H7 (cell line): Measurements from ENCODE around the gene PDE4DIP. TPM values are rescaled to one million over a fixed set of nuclear protein-coding genes. Genes with fewer than 3 reads are reported as not detected.
"Not testable (repeated sequence)": the region's sequence is repeated elsewhere in the genome, so short reads cannot be mapped to it uniquely, and the experiment has no call there.

Experiments
- DNase-seq: peaks from one replicate; pipeline ENCODE4 v3.0.0; 2012
- H3K27me3 ChIP-seq: 2 replicates; pipeline ENCODE4 v1.6.0; 2011; ENCODE audit warnings: mild to moderate bottlenecking, low read length; ENCODE audit not compliant: control insufficient read depth, insufficient read depth
- H3K36me3 ChIP-seq: replicated peaks from 2 replicates; pipeline ENCODE4 v1.5.1; 2011; ENCODE audit warnings: low read length; ENCODE audit not compliant: control insufficient read depth, insufficient read depth
- H3K4me3 ChIP-seq: 2 replicates; pipeline ENCODE4 v1.5.1; 2011; ENCODE audit warnings: low read depth, mild to moderate bottlenecking, control low read depth, low read length, moderate library complexity; ENCODE audit not compliant: insufficient read depth
- total RNA-seq: library from RNA; depleted of rRNA; stranded (reverse); fragments of >200 nt; shearing (Covaris generic); gene quantifications from 2 replicates; pipeline ENCODE4 v1.2.3, GENCODE V29; 2014

The PDE4DIP gene
- total RNA-seq, 1 experiment from 2014 or later: 17.0 TPM

DNA sequence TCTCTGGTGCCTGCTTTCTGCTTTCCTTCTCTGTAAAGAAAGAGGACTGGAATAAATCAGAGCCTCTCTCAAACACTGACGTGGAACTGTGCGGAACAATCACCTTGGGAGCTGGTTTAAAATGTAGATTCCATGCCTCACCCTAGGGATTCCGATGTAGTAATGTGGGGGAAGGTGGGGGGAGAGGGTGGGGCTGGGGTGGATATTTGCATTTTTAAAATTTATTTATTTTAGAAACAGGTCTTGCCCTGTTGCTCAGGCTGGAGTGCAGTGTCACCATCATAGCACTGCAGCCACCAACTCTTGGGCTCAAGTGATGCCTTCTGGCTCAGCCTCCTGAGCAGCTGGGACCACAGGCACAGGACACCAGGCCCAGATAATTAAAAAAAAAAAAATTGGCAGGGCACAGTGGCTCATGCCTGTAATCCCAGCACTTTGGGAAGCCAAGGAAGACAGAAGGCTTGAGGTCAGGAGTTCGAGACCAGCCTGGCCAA lies 45.9 kb downstream of the PDE4DIP start:
- not testable (repeated sequence) for H3K36me3 ChIP-seq, H3K4me3 ChIP-seq, H3K27me3 ChIP-seq, DNase-seq

DNA sequence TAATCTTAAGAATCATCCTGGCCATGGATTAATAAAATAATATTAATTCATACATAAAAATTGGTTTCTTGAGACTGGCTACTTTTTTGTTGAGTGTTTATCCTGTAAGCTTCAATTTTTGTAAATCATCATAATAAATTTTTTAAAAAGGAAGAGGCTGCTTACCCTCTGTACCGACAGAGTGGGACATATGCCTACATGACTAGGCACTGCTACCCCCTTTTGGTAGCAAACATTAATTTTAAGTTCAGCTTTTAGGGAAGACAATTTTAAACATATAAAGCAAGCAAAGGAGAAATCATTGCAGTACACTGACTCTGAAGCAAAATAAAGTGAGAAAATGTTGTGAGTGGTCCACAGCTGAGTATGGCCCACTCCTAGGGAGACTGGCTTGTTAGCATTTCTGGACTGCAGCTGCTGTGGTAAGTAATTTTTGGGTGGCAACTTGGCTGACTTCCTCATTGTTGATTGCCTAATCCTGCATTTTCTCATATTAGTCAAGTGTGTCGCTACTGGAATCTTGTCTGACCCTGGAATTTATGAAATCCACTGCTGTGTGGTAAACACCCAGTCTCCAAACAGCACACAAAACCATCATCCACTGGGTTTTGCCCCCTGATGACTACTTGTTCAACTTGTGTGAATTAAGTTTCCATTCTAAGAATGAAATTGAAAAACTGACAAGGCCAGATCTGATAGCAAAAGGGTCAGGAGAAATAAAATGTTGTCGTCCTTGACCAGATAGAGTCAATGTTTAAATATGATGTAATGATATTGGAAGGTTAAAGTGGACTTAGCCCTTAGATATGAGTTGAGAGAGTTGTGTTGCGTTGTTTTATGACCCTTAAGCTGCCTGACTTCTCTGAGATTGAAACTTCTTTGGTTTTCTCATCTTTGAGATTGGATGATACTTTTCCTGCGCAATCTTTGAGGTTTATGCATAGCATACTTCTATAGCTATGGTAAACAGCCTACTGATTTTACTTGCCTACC lies 50.4 kb downstream of the PDE4DIP start:
- not testable (repeated sequence) for DNase-seq

DNA sequence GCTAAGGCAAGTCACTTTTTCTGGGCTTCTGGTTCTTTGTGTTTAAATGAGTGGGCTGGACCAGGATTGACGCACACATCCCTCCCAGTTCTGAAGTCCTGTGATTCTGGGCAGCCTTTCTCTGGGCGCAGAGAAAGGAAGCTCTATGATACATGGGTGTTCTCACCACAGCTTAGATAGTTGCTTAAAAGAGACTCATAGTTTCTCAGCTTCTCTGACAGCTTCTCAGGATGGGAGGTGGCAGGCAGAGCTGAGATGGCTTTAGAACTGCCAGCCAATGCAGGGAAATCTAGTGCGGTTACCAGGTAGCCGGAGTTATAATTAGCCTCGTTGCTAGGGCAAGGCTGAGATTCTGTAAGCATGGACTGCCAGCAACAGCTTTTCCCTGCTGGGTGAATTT lies 55.8 kb downstream of the PDE4DIP start:
- DNase-seq, H3K36me3 ChIP-seq, H3K4me3 ChIP-seq, H3K27me3 ChIP-seq: not testable (repeated sequence)

More for the DNA sequence above, 50.4 kb downstream of the PDE4DIP start:
- H3K27me3 ChIP-seq, H3K36me3 ChIP-seq, H3K4me3 ChIP-seq: not testable (repeated sequence)

DNA sequence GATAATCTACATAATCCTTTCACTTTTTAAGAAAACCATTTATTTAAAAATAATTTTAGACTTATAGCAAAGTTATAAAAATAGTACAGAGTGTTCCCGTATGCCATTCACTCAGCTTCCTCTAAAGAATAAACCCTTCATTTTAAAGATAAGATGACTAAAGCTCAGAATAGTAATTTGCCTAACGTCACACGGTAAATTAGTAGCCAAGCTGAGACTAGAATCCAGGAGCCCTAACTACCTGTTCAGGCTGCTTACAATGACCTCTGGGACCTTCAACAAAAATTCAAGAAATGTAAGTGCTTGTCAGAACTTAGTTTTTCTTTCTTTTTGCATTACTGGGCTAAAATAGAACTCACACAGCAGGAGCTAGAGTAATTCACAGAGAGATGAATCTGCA lies 56.5 kb downstream of the PDE4DIP start:
- H3K4me3 ChIP-seq, H3K36me3 ChIP-seq, H3K27me3 ChIP-seq, DNase-seq: not testable (repeated sequence)

DNA sequence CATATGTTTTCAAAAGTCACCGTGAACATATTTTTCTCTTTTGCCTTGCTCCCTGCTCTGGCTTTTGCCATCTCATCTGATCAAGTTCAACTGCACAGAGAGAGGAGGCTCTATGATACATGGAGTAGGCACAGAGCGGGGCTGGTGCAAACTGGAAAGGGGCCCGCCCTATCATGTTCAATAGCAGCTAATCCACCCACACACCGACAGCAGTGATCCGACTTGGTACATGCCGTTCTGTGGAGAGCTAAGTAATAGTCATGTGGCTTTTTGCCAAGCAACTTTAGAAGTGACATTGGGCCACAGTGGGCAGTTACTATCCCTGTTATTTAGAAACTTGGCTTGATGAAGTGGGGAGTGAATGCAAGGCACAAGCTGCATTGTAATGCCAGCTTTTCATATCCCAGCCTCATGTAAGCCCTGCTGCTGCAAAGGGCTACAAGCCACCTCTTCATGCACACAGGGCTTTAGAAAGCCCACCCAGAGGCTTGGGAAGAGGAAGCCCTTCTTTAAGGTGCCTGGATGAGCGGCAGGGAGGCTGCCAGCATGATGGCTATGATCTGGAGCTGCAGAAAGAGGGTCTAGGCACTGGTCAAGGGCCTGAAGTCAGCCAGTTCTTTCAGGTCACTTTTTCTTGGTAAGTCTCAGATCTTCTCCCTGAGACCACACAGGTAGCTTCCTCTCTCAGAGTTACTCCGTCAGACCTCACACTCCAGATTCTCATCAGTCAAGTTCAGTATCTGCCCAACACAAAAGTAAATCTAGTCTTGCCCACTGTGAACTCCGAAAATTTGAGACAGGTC lies 57.1 kb downstream of the PDE4DIP start:
- not testable (repeated sequence) for H3K4me3 ChIP-seq, H3K36me3 ChIP-seq, H3K27me3 ChIP-seq, DNase-seq

DNA sequence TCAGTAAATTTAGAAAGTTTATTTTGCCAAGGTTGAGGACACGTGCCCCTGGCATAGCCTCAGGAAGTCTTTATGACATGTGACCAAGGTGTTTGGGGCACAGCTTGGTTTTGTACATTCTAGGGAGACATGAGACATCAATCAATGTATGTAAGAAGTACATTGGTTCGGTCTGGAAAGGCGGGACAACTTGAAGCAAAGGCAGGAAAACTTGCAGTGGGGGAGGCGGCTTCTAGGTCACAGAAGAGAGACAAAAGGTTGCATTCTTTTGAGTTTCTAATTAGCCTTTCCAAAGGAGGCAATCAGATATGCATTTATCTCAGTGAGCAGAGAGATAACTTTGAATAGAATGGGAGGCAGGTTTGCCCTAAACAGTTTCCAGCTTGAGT lies 57.7 kb downstream of the PDE4DIP start:
- not testable (repeated sequence) for DNase-seq, H3K4me3 ChIP-seq, H3K36me3 ChIP-seq, H3K27me3 ChIP-seq

DNA sequence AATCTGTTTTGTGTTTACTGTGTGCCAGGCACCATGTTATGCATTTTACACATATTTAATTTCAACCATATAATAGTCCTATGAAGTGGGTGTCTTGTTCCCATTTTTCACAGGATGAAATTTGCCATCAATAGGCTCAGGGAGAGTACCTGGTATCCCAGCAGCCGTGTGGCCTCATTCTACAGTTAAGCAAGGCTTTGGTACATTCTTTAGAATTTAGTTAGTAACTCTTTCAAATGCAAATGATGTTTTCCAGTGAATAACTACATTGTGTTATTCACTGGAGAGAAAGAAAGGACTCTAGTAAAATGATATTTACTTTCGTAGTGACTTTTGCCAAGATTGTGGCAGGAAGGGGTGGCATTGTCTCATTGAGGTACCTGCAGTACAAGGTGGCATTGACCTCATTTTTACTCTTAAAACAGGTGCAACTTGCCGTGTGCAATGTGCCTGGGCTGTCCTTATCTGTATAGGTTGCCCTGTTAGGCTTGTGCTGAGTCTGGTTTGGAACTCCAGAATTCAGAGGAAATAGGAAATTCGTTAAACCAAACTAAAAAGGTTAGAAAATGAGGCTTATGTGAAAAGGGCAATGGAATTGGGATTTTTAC lies 65.1 kb downstream of the PDE4DIP start:
- not testable (repeated sequence) for H3K36me3 ChIP-seq, H3K27me3 ChIP-seq, H3K4me3 ChIP-seq, DNase-seq

DNA sequence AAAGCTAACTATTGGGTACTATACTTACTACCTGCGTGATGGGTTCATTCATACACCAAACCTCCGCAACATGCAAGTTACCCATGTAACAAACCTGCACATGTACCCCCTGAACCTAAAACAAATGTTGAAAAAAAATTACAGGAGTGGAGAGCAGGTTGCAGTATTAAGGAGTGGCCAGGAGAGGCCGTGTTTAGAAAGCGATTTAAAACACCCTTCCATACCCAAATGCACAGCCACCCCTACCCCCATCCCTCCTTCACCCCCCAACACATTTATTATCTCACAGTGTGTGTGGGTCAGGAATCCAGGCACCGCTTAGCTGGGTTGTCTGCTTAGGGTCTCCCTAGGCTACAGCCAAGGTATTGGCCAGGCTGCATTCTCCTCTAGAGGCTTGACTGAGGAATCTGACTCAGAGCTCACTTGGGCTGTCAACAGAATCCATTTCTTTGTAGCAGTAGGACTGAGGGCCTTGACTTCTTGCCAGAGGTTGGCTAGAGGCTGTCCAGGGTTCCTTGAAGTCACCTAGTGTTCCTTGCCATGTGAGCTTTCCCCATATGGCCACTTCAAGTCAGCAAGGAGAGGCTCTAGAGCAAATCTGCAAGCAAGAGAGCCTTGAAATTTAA lies 67.2 kb downstream of the PDE4DIP start:
- not testable (repeated sequence) for H3K27me3 ChIP-seq, H3K36me3 ChIP-seq, DNase-seq, H3K4me3 ChIP-seq

DNA sequence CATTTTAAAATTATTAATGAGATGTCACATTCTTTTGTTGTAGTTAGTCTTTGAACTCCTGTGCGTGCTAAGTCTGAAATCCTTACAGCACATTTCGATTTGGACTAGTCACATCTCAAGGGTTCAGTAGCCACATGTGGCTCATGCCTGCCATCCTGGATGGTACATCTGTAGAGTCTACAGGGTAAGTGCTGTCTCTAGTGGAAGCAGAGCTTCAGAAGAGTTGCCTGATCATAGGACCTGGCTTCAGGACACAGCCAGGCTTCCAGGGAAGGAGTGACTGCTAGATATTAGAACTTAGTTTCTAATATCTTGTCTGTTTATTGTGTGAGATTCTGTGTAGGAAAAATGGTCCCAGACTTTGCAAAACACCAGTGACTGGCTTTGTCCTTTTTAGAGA lies 72.0 kb downstream of the PDE4DIP start:
- not testable (repeated sequence) for H3K27me3 ChIP-seq, H3K36me3 ChIP-seq, DNase-seq, H3K4me3 ChIP-seq

DNA sequence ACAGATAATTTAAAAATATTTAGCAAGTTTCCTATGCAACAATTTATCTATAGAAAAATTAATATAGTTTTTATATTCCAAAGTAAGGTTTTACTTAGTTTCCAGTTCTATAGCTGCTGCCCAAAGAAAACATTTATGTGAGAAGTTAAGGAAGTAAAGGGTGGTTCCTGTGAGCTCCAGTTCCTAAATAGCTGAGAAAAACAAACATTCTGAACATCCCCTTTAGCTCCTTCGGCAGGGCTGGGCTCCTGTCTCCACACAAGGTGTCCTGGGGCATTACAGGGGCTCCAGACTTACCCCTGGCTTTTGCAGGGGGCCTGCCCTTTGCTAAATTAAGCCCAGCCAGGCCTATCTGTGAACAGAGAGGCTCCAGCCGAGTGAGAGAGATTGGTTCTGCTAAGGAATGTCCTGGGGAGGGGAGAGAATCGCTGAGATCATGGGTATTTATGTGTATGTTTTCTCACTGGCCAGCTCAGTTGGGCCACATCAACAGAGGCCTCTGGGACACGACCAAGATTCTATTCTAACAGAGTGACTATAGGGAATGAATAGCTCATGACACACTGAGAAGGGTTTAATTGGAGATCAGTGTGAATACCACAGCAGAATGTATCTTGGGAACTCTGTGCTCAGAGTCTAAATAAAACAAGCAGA lies 72.6 kb downstream of the PDE4DIP start:
- not testable (repeated sequence) for H3K36me3 ChIP-seq, DNase-seq, H3K4me3 ChIP-seq, H3K27me3 ChIP-seq

DNA sequence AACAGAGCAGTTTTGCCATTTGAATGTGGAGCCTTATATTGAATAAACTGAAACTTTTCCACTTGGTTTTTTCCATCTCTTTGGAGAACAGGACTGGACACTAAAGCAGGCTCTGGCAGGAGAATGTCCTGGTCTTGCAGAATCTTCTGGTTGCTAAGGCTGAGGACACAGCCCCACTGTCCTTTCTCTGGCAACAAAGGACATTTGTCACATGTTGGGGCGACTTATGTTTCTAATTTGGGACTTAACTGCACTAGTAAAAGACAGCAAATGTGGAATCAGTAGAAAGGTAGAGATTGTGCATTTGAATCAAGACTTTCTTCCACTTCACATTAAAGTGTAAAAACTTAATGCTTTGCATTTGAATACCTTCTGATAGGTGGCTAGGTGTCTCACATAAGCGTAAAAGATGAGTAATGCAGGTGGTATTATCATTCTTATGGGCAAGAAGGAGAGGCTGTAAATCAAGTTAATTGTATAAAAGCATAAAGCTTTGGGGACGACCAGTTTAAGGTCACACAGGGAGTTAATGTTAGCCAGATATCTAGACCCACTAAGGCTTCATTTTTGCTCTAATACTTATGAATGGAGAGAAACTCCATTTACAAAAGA lies 74.7 kb downstream of the PDE4DIP start:
- not testable (repeated sequence) for DNase-seq, H3K27me3 ChIP-seq, H3K36me3 ChIP-seq, H3K4me3 ChIP-seq

DNA sequence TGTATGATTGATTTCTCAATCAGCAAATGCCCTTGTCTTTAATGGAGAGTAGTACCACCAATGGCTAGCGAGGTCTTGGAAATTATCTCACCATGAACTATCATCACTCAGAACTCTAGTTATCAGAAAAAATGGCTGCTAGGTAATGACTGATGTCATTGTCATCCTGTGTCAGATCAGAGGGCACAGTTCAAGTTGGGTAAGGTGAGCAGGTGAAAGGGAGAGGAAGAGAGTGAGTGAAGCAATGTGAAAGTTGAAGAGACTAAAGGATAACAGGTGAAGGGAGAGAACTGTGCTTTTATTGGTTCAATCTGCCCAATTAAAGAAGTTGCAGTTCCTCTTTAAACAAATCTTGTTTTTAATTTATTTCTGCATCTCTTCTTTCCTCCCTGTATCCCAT lies 76.8 kb downstream of the PDE4DIP start:
- not testable (repeated sequence) for H3K27me3 ChIP-seq, H3K4me3 ChIP-seq, H3K36me3 ChIP-seq, DNase-seq

DNA sequence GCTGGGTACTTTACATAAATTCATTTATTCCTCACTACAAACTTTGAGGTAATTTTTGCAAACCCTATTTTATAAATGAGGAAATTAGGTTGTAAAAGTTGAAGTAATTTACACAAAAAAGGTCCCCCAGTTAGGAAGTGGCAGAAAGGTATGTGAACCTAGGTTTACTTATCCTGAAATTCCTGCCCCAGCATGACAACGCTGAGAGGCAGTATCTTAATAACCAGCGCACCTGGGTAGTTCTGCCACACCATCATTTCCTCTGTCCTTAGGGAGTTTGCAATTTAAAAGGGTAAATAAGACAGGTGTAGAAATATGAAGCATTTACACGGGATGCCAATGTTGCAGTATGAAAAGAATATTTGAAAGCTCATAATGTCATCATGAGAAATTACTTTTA lies 79.6 kb downstream of the PDE4DIP start:
- H3K4me3 ChIP-seq, H3K27me3 ChIP-seq, H3K36me3 ChIP-seq, DNase-seq: not testable (repeated sequence)
